NCI-H510A treated with DMSO at 0.1 percent for 48 hours (cell line): ENCODE data around the gene ALOX12.

Experiments used
- DNase-seq: peaks from one replicate; lab custom pipeline; 2025; lab: John Stamatoyannopoulos, UW

The ALOX12 gene

GRCh38 chr17:7022781-7023571 lies 27.1 kb downstream of the ALOX12 start, which contains the start of gene BCL6B:
BCL6B (plus strand) TSS chr17:7023050; CDS start chr17:7023672, 622 bp downstream.
- DNase-seq, result no peak

GRCh38 chr17:7023576-7024401 lies 27.9 kb downstream of the ALOX12 start:
- DNase-seq, result peak; percentile 12

GRCh38 chr17:7024402-7024785 lies 28.5 kb downstream of the ALOX12 start:
- no peak for DNase-seq

DNA sequence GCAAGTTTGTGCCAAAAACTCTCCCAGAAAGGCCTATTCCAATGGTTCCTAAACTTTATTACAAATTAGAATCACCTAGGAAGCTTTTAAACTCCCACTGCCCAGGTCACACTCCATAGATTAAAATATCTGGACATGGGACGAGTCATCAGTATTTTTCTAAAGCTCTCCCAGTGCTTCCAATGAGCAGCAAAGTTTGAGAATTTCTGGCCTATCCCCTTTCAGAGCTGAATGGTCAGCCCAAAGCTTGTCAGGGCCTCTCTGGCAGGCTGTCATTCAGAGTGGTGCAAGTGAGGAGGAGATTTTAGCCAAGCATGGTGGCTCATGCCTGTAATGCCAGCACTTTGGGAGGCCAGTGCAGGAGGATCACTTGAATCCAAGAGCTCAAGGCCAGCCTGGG lies 29.4 kb downstream of the ALOX12 start:
- DNase-seq, result no peak

- DNase-seq, result no peak
Observed at GRCh38 chr17:7026471-7027115, 30.7 kb downstream of the ALOX12 start.

DNA sequence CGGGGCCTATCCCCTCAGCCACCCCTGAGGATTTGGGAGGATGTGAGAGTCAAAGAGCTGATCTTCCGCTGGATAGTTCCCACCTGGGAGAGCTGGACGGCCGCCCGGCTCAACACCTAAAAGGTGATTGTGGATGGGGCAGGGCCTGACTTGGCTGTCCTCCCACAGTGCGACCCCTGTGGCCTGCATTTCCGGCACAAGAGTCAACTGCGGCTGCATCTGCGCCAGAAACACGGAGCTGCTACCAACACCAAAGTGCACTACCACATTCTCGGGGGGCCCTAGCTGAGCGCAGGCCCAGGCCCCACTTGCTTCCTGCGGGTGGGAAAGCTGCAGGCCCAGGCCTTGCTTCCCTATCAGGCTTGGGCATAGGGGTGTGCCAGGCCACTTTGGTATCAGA lies 31.5 kb downstream of the ALOX12 start:
- no peak for DNase-seq

GRCh38 chr17:7029096-7029495 lies 33.2 kb downstream of the ALOX12 start:
- no peak for DNase-seq

GRCh38 chr17:7029659-7030058 lies 33.8 kb downstream of the ALOX12 start:
- no peak for DNase-seq

- DNase-seq, result no peak
Observed at GRCh38 chr17:7034955-7035590, 39.2 kb downstream of the ALOX12 start.

DNA sequence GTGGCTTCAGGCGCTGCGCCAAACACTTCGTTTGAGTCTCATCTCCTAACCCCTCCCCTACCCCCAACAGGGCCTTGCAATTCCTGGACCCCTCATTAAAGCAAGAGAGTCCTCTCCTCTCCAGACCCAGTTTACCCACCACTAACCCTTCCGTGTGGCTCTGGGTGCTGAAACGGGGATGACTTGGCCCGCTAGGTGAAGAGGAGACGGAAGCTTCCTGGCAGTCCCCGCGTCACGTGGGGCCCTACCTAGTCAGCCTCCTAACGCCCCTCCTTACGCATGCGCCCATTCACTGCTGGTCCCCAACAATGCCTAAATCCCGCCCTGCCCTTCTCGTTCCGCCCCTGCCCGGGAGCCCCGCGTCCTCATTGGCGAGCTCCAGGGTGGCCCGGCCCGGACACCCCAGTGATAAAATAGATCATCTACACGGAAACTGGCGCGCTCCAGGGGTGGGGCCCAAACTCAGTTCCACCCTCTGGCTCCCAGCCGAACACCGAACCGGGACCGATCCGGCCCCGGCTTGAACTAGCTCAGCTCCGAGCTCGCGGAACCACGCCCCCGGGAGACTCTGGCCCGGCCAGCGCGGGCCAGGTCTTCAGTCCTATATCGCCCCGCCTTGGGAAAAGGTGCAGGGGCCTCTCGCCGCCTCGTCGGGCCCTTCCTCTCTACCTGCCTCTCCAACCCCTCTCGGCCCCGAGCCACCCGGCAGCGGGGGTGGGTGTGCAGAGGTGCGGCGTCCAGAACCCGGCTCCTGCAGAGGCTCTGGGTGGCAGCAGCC lies 39.9 kb downstream of the ALOX12 start, which contains the start of gene SLC16A13:
SLC16A13 (plus strand) TSS at position 425 of the 778 bp plus-strand sequence. CDS start 368 bp downstream, outside the sequence.
- peak; percentile 96 for DNase-seq

GRCh38 chr17:7038025-7038862 lies 42.4 kb downstream of the ALOX12 start:
- DNase-seq, result no peak

GRCh38 chr17:7039832-7040231 lies 44.0 kb downstream of the ALOX12 start:
- DNase-seq, result no peak

- no peak for DNase-seq
Observed at GRCh38 chr17:7041607-7042500, 46.0 kb downstream of the ALOX12 start.

- no peak for DNase-seq
Observed at GRCh38 chr17:7042501-7043181, 46.8 kb downstream of the ALOX12 start.

DNA sequence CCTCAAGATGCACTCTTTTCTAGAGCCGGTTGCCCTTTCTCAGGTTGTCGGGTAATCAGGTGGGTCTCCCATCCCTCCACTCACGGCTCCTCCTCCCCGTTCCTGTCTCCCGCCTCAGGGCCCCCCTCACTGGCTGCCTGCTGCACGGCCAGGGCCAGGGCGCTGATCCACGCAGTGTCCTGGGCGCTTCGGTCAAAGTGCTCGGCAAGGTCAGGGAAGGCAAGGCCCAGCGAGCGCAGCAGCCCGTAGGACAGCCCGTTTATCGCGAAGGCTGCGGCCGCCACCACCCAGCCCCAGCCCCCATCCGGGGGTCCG lies 47.3 kb downstream of the ALOX12 start:
- DNase-seq, result no peak

DNA sequence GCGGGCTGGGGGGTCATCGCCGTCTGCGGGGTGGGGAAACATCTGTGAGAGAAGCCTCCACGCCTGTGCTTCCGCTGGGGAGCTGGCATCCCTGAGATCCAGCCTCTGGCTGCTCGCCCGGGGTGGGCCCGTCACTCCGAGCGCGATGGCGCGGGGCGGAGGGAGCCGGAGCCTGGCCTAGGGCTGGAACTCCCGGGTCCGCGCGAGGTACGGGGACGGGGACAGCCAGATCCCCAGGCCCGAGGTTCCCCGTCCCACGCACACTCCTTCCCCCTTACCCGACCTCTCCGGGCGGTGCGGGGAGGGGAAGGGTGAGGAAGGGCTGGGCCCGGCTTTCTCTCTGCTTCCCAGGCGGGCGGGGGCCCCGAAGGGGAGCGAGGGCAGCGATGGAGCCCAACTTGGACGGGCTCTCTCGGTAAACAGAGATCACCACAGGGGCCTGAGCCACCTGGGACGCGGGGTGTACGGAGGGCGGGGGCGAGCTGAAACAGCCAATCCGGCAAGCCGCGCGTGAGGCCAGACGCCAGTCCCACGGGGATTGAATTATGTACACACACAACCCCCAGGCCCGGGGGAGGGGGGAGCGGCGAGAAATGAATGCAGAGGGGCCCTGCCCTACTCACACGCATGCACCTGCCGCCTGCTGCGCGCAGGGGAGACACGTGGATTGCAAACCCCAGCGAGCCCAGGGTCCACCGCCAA lies 47.8 kb downstream of the ALOX12 start, which contains the start of gene SLC16A11:
SLC16A11 (minus strand) TSS at position 596 of the 702 bp plus-strand sequence; CDS start at position 17, 579 bp downstream.
- DNase-seq, result peak; percentile 28

- DNase-seq, result peak; percentile 87
Observed at GRCh38 chr17:7045492-7046126, 49.8 kb downstream of the ALOX12 start.
